Kidney capillary endothelial cell (primary cell): Measurements from ENCODE around the gene NCOA3.
A peak's percentile ranks its signal among the peaks of the same experiment; 100 is the strongest.

Experiments
- DNase-seq: peaks from one replicate; pipeline ENCODE4 v3.0.0-alpha.2; 2018; ENCODE audit warnings: low spot score

The NCOA3 gene

DNA sequence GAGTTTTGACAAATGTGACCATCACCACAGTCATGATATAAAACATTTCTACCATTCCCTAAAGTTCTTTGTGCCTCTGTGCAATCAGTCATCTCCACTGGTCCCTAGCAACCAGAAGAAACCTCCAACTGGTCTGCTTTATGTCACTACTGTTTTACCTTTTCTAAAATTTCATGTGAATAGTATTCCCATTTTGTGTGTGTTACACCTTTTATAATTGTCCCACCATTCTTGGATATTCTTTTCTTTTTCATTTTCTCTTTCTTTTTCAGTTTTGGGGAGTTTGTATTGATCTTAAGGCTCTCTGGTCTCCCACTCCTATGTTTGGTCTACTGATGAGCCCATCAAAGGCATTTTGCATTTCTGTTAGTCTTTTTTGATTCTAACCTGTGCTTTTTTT is 95.4 kb downstream of the NCOA3 start:
- no peak for DNase-seq

DNA sequence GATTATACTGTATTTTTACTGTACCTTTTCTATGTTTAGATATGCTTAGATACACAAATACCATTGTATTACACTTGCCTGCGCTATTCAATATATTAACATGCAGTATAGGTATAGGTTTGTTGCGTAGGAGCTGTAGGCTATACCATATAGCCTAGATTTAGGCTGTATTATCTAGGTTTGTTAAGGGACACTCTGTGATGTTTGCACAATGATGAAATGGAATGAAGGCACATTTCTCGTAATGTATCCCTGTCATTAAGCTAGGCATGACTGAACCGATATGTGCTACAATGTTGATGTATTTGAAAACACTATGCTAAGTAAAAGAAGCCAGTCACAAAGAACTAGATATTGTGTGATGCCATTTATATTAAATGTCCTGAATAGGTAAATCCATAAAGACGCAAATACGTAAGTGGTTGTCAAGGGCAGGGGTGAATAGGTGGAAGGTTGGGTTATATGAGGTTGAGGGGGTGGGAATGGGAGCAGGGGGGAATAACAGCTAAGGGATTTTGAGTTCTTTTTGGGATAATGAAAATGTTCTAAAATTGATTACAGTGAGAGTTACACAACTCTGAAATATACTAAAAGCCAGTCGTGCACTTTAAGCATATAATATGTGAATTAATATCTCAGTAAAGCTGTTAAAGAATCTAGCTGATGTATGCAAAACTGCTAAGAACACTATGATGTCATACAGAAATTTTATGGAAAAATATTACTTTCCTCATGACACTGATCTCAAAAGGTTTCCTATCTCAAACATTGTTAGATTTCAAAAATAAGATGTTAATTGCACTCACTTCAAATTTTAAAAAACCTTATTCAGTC is 97.4 kb downstream of the NCOA3 start:
- DNase-seq, result no peak

- DNase-seq, result no peak
These were observed 99.4 kb downstream of the NCOA3 start for GRCh38 chr20:47600967-47601547.

DNA sequence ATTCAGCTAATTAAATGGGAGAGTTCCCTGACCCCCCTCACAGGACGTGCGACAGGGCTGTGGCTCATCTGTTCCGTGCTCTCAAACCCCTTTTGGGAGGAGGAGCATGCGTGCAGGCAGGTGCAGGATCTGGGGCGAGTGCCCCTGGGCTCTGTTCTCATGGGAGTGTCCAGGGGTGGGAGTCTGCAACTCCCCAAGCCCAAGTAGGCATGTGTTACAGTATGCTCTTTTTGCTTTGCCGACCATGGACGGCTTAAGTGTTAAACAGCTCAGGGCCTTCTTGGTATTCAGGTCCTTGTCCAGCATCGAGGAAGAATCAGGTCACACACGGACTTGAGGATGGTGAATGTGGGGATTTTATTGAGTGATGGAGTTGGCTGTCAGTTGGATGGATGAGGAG is 101.6 kb downstream of the NCOA3 start:
- no peak for DNase-seq

- no peak for DNase-seq
These were observed 104.2 kb downstream of the NCOA3 start for GRCh38 chr20:47605673-47606413.

DNA sequence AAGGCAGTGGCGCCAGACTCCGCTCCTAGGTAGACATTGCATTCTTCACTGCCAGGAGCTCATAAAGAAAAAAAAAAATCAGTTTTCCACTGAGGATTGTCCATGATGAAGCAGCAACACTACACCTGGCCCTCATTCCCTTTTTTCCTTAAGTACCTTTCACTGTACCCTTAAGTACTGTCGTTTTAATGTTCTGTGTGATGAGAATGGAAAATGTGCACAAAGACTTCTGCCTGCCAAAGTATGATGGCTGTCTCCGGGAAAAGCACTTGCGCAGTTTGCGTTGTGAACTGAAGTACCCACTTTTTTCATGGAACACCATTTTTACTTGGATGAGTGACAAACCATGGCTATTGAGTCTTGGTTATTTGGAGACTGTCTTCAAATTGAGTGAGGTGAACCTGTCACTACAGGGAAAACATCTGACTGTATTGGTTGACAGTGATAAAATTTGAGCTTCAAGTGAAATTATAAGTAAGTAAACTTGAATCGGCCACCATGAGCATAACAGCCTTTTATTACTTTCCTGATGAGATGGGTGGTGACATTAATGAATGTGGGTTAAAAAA is 104.8 kb downstream of the NCOA3 start:
- no peak for DNase-seq

DNA sequence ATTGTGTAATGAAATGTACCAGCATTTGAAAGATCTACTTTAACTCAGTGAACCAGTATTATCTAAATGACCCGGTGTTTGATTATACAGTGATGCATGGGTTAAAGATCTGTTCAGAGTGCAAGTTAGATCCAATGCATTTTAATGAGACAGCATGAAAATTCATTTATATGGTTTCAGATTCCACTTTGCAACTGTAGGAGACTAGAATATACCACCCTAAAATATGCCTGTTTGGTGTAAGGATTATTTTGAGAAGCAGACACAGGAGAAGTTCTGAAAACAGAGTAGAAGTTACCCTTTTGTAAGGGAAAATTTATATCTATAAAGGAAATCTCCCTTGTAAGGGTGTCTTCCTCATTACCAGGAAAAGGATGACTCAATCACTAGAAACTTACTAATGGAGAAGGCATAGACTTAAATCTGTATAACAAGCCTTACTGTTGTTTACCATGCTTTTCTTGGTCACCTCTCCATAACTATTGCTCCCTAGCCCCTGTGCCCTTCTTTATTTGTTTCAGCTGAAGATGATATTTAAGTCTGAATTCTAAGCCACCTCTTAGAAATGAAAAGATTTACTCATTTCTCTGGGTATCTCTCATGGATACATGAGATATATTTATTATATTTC is 105.4 kb downstream of the NCOA3 start:
- DNase-seq, result peak; percentile 50

GRCh38 chr20:47609001-47609400 is 107.3 kb downstream of the NCOA3 start:
- no peak for DNase-seq

- DNase-seq, result peak; percentile 74
These were observed 108.7 kb downstream of the NCOA3 start for GRCh38 chr20:47610247-47610944.

DNA sequence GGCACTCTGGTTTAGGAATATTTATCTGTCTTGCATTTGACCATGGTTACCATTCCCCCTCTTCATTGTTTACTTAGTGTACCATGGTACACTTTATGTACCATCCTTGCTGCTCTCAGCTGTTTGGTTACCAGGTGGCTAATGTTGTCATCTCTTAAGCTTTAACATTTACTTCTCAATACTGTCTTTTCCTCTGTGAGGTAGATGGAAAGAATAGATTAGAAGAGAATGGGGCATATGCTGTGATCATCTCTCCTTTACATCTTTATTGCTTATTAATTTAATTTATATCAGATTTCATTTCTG is 109.2 kb downstream of the NCOA3 start:
- no peak for DNase-seq

- no peak for DNase-seq
These were observed 110.1 kb downstream of the NCOA3 start for GRCh38 chr20:47611785-47612184.

- DNase-seq, result no peak
These were observed 111.0 kb downstream of the NCOA3 start for GRCh38 chr20:47612670-47613069.

GRCh38 chr20:47614703-47615309 is 113.1 kb downstream of the NCOA3 start:
- DNase-seq, result no peak

GRCh38 chr20:47618479-47618878 is 116.8 kb downstream of the NCOA3 start:
- no peak for DNase-seq

DNA sequence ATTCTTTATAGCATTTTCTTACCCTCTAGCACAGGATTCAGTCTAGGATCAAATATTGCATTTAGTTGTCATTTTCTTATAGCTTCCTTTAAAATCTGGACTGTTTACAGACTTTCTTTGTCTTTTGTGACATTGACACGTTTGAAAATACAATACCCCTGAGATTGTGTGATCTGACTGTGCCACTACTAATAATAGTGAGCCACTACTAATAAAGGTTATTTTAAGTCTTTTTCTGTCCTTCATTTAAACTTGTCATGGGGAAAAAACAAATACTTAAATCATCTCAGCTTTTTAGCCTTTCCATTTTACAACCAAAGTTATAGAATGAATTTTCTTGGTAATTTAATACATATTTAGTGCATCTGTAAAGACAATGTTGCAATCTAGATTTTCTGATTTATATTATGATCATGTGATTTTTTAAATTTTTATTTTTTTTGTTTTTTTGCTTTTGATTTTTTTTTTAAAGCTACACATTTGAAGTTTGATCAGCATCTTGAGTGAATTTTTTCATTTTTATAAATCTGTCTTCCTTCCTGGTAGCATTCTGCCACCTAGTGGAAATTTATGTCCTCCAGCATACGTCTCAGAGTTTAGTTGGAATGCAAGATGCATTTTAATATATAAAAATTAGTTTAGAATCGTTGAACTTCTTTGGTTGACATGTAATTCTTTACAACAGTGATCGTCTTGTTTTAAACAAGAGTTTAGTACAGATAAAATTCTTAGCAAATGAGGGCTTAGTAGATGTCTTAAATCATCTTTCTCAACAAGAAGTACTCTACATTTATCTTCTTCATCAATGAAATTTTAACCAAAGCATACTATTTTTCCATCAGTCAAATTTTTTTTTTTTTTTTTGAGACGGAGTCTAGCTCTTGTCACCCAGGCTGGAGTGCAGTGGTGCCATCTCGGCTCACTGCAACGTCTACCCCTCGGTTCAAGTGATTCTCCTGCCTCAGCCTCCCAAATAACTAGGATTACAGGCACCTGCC is 119.4 kb downstream of the NCOA3 start:
- peak; percentile 76 for DNase-seq

GRCh38 chr20:47622118-47622665 is 120.5 kb downstream of the NCOA3 start:
- DNase-seq, result no peak

GRCh38 chr20:47623206-47623605 is 121.5 kb downstream of the NCOA3 start:
- no peak for DNase-seq

GRCh38 chr20:47627540-47627939 is 125.9 kb downstream of the NCOA3 start:
- no peak for DNase-seq

GRCh38 chr20:47629907-47630306 is 128.2 kb downstream of the NCOA3 start:
- DNase-seq, result no peak

DNA sequence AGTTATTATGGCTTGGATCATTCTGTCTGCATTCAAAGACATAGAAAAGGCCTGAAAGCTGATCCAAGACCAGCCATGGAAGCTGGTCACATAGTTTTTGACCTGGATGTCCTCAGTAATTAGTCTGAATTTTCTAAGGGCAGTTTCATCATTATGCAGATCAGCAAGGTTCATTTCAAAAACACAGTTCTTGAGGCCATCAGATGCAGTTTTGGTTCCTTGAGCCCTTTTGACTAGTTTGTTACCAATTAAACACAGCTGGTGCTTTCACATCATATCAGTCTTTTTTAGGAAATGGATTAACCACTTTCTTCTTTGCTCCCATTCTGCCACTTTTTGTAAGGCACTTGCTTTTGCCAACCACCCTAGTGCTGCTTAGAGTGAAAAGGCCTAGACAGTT is 129.4 kb downstream of the NCOA3 start:
- no peak for DNase-seq
